Urothelium cell line (cell line): ENCODE results near the gene SFXN3.
"Not testable (repeated sequence)": the region's sequence is repeated elsewhere in the genome, so short reads cannot be mapped to it uniquely, and the experiment has no call there.

ENCODE experiments used
- DNase-seq: peaks from one replicate; pipeline ENCODE4 v3.0.0; 2011; ENCODE audit warnings: low spot score, mixed read lengths
- FAIRE-seq: peaks from 2 replicates; lab custom pipeline; 2011; peaks lifted over from hg19 to GRCh38; lab: Jason Lieb, UNC

The SFXN3 gene

GRCh38 chr10:101034404-101034803 is 3.4 kb downstream of the SFXN3 start:
- FAIRE-seq, DNase-seq: not testable (repeated sequence)

DNA sequence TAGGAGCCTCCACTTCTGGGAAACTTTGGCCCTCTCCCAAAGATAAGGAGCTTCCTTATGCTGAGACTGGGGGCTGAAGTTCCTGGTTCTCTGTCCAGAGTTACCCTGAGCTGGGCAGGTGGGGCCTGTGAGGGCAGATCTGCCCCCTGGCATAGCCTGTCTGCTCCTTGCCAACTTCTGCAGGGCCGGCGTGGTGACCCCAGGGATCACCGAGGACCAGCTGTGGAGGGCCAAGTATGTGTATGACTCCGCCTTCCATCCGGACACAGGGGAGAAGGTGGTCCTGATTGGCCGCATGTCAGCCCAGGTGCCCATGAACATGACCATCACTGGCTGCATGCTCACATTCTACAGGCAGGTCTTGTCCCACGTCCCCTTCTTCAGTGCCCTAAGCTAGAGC is 4.3 kb downstream of the SFXN3 start:
- DNase-seq = no peak
- no peak for FAIRE-seq

GRCh38 chr10:101035916-101036702 is 5.1 kb downstream of the SFXN3 start:
- no peak for DNase-seq
- peak; percentile 37 for FAIRE-seq

DNA sequence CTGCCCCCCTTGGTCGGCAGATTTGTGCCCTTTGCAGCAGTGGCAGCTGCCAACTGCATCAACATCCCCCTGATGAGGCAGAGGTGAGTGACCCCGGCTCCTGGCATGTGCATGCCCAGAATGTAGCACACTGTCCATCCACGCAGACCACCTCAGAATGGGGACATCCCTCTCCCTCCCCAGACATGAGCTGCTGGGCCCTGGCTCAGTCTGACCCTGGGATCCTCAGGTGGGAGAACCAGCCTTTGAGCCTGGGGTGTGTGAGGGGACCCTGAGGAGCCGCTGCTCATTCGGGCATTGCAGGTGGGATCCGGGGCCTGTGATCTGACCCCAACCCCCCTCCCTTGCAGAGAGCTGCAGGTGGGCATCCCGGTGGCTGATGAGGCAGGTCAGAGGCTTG is 5.7 kb downstream of the SFXN3 start:
- FAIRE-seq = no peak

DNA sequence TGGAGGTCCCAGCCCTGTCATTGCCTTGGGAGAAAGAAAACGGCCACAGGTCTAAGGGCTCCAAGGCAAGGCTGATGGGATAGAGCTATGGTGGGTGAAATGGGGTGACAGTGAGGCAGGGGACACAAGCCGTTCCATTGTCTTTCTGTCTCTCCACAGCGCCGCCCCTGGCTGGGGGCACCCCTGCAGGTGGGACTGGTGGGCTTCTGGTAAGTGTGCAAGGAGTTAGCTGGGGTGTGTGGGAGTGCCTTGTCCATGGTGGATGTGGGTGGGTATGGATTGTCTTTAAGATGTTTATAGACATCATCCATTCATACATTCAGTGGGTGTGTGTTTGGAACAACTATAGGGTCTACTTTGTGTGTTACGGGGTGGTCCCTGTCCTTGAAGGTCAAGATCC is 7.5 kb downstream of the SFXN3 start:
- FAIRE-seq = no peak
- DNase-seq = no peak

More for the DNA sequence above, 5.7 kb downstream of the SFXN3 start:
- DNase-seq = no peak

- DNase-seq = no peak
- FAIRE-seq = no peak
Observed at GRCh38 chr10:101040061-101040460, 9.0 kb downstream of the SFXN3 start.

DNA sequence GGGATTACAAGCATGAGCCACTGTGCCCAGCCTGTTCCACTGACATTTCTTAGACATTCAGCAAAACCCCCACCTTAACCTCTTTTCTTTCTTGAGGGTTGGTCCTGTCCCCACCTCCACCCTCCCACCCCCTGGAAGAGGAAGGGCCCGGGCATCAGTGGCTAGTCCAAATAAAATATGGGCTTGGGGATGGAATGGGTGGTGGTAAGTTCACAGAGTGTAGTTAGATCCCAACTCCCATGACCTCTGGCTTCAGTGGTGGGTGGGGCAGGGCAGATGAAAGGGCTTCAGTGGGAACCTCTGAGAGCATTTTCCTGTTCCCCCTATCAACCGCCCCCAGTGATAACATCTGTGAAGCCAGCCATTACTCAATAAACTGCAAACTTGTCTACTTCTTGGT is 9.8 kb downstream of the SFXN3 start:
- FAIRE-seq (no peak), DNase-seq (no peak)

DNA sequence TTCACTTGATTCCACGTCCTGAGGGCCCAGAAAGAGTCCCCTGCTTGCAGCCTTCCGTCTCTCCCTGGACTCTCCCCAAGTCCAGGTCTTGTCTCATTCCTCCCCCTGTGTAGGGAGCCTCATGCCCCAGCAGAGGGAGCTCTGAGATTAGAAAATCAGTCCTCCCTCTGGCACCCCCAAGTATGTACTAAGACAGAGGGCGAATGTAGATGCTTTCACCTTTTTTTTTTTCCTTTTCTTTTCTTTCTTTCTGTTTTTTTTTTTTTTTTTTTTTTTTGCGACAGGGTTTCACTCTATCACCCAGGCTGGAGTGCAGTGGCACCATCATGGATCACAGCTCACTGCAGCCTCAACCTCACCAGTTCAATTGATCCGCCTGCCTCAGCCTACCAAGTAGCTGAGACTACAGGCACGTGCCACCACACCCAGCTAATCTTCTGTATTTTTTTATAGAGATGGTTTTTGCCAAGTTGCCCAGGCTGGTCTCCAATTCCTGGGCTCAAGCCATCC is 10.3 kb downstream of the SFXN3 start:
- DNase-seq (peak; percentile 78), FAIRE-seq (no peak)

GRCh38 chr10:101042118-101042517 is 11.1 kb downstream of the SFXN3 start:
- FAIRE-seq = no peak
- DNase-seq = no peak

DNA sequence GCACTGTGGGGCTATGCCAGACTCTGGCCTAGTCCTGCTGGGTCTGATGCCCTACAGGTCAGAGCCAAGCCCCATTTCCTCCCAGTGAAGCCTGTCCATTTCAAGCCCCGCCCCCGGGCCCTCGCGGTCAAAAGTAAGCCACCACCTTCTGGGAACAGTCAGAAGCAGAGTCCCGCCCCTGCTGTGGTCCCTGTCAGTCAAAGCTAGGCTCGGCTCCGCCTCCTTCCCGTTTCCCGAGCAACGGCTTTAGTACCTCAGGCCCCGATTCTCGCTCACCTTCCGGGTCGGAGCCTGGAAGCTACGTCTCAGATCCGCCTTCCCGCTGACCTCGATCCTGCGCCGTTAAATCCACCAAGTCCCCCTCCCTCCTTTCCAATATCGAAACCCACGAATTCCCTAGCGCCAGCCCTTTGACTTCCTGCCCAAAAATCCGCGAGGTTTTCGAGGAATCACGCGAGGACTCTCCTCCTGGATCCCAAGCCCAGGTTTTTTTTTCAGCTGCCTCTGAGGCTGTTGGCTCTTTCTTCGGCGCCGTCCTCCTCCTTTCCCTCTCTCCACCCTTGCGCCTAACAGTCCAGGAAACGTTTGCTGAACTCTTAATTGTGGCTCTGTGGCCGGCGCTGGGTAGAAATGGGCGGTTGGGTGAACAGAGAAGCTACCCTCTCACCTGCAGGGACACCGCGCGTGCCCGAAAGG is 11.8 kb downstream of the SFXN3 start:
- FAIRE-seq = no peak
- peak; percentile 93 for DNase-seq

DNA sequence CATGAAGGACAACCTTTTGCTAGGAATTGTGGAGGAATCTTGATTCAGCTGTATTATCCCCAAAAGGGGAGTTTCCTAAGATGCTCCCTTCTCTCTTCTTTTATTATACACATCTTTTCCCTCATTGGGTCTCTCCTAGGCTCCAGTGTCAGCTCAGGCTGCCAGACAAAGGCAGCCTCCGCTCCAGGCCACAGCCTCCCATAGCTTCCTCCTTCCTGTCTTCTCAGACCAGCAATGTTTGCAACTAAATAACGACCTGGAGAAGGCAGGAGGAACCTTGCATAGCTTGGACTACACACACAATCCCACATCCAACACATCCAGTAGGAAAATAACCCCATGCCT is 12.3 kb downstream of the SFXN3 start:
- FAIRE-seq (no peak), DNase-seq (no peak)

- FAIRE-seq (no peak), DNase-seq (no peak)
Observed at GRCh38 chr10:101044117-101044516, 13.1 kb downstream of the SFXN3 start.

GRCh38 chr10:101046332-101047238 is 15.6 kb downstream of the SFXN3 start:
- FAIRE-seq (no peak), DNase-seq (no peak)

DNA sequence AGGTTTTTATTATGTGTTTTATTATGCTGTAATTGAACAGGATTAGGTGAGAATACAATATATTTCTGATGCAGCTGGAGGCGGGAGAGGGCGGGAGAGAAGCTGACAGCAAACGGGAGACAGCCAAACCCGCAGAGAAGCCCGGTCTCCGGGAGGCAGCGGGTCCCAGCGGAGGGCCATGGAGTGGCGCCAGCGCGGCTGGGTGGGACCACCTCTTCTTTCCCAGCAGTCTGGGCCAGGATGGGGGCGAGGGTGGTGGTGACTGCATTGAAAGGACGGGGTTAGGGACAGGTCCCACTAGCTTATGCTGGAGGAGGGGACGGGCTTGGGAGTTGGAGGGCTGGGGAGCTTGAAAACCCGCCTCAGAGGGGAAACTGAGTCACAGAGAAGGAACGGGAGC is 16.2 kb downstream of the SFXN3 start:
- DNase-seq (no peak), FAIRE-seq (no peak)

- FAIRE-seq (no peak), DNase-seq (no peak)
Observed at GRCh38 chr10:101047961-101048892, 17.2 kb downstream of the SFXN3 start.

GRCh38 chr10:101050208-101051069 is 19.4 kb downstream of the SFXN3 start:
- FAIRE-seq (no peak), DNase-seq (peak; percentile 85)

DNA sequence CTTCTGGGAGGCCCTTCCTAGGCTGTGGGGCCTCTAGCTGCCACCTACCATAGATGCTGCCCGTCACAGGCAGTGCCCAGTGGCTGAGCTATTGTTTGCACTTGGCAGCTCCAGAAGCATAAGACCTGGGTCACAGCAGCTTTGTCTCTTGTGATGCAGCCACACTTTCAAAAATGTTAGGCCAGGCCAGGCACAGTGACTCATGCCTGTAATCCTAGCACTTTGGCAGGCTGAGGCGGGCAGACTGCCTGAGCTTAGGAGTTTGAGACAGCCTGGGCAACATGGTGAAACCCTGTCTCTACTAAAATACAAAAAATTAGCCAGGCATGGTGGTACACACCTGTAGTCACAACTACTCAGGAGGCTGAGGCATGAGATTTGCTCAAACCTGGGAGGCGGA is 21.3 kb downstream of the SFXN3 start:
- FAIRE-seq = peak; percentile 44
- DNase-seq = no peak

GRCh38 chr10:101053516-101053915 is 22.5 kb downstream of the SFXN3 start:
- no peak for FAIRE-seq
- no peak for DNase-seq

GRCh38 chr10:101054351-101054750 is 23.3 kb downstream of the SFXN3 start:
- DNase-seq = no peak
- no peak for FAIRE-seq
